ENCODE measurements around the gene MICA. TPM values are rescaled to one million over a fixed set of nuclear protein-coding genes. Genes with fewer than 3 reads are reported as not detected.
A peak's percentile ranks its signal among the peaks of the same experiment; 100 is the strongest.
"Not testable (repeated sequence)": the region's sequence is repeated elsewhere in the genome, so short reads cannot be mapped to it uniquely, and the experiment has no call there.

The MICA gene
- polyA plus RNA-seq (ENCODE audit: insufficient read depth in 1 of 5, insufficient read length in 5 of 5, low replicate concordance in 1 of 5), result 10 to 100 TPM; 12.8 to 16.5 (median 15.5) TPM
- long read RNA-seq, donor 1, partial matches to known transcripts, result 0 of 2 reads
- long read RNA-seq, donor 1, other reads (novel, unspliced or antisense), result 0 of 2 reads
- long read RNA-seq, donor 2, partial matches to known transcripts, result 0 of 1 reads
- long read RNA-seq, donor 2, other reads (novel, unspliced or antisense), result 0 of 1 reads
- long read RNA-seq, donor 3, result 0 reads
- long read RNA-seq, donor 4, result 0 reads
- long read RNA-seq, donor 5, partial matches to known transcripts, result 0 of 2 reads
- long read RNA-seq, donor 5, other reads (novel, unspliced or antisense), result 0 of 2 reads
- long read RNA-seq, donor 6, partial matches to known transcripts, result 0 of 4 reads
- long read RNA-seq, donor 6, other reads (novel, unspliced or antisense), result 0 of 4 reads
- long read RNA-seq, donor 7, partial matches to known transcripts, result 20 of 21 reads
- long read RNA-seq, donor 7, other reads (novel, unspliced or antisense), result 0 of 21 reads
- long read RNA-seq, donor 8, partial matches to known transcripts, result 0 of 1 reads
- long read RNA-seq, donor 8, other reads (novel, unspliced or antisense), result 0 of 1 reads

GRCh38 chr6:31403283-31404060 lies at the start of gene MICA:
MICA (plus strand) TSS chr6:31403595; CDS start chr6:31403633, 38 bp downstream.
- peak; percentile 75 to 77 for DNase-seq

DNA sequence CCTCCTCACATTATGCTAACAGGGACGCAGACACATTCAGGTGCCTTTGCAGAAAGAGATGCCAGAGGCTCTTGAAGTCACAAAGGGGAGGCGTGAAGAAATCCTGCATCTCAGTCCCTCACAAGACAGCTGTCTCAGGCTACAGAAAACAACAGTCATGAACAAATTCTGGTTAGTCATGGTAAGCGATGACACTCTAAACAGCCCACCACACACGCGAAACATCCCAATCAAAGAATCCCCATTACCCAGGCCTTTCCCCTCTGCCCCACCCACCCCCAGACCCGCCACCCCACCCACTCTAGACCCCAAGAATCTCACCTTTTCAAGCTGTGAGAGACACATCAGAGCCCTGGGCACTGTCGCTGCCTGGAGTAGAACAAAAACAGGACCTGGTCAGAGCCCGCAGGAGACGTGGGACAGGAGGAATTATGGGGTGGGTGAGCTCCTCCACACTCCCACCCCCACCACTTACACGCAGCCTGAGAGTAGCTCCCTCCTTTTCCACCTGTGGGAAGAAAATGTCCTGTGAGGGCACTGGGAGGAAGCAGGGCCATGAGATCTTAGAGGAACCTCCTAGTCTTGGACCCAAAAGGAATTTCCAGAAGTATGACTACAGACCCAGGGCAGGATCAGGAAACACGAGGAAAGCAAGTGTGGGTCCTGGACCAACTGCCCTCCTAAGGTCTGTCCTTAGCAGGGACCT lies 49.1 kb upstream of the MICA start:
- DNase-seq, result no peak

DNA sequence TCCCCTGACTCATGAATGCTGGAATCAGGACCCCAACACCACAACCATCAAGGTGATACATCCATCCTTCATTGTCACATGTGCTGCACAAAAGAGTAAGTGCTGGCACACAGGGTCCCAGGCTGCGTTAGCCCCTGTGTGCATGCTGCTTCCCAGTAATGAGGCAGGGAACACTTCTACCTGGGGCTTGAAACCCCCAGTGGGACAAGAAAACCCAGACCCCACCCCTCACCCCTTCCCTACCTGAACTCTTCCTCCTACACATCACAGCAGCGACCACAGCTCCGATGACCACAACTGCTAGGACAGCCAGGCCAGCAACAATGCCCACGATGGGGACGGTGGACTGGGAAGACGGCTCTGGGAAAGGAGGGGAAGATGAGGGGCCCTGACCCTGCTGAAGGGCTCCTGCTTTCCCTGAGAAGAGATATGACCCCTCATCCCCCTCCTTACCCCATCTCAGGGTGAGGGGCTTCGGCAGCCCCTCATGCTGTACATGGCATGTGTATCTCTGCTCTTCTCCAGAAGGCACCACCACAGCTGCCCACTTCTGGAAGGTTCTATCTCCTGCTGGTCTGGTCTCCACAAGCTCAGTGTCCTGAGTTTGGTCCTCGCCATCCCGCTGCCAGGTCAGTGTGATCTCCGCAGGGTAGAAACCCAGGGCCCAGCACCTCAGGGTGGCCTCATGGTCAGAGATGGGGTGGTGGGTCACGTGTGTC lies 48.4 kb upstream of the MICA start:
- no peak for DNase-seq

- no peak for DNase-seq
These were observed 47.8 kb upstream of the MICA start for GRCh38 chr6:31355583-31355948.

- peak; percentile 35 to 50 for DNase-seq
These were observed 47.0 kb upstream of the MICA start for GRCh38 chr6:31356216-31356945.

DNA sequence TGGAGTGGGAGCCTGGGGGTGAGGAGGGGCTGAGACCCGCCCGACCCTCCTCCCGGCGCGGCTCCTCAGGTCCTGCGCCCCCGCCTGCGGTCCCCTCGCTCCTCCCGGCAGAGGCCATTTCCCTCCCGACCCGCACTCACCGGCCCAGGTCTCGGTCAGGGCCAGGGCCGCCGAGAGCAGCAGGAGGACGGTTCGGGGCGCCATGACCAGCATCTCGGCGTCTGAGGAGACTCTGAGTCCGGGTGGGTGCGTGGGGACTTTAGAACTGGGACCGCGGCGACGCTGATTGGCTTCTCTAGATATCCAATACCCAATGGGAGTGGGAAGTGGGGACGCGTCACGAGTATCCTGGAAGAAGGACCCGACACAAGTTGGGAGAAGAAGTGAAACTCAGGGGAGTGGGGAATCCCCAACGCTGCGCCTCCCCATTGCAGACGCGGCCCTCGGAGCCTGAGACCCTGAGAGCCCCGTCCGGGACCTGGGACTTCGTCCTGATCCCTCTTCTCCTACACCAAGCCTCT lies 46.4 kb upstream of the MICA start, which contains the start of gene HLA-B:
Gene HLA-B, minus strand, starts transcription at position 234 of the 521 bp plus-strand sequence. Its CDS starts 21 bp downstream, at position 213.
- peak; percentile 79 to 80 for DNase-seq

GRCh38 chr6:31357886-31358285 lies 45.5 kb upstream of the MICA start:
- DNase-seq, result no peak

GRCh38 chr6:31358302-31358701 lies 45.1 kb upstream of the MICA start:
- DNase-seq, result no peak

- no peak for DNase-seq
These were observed 43.8 kb upstream of the MICA start for GRCh38 chr6:31359581-31359980.

DNA sequence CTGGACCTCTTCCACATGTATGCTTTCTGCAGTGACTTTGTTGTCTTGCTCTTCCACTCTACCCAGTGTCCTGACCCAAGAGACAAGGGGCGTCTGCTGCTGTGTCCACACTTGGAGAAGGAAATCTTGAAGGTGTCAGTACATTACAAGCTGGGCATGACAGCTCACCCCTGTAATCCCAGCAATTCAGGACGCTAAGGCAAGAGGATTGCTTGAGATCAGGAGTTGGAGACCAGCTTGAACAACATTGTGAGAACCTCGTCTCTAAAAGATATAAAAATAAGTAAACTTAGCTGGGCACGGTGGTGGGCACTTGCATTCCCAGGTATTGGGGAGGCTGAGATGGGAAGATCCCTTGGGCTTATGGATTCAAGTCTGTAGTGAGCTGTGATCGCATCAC lies 40.6 kb upstream of the MICA start:
- DNase-seq, result no peak

DNA sequence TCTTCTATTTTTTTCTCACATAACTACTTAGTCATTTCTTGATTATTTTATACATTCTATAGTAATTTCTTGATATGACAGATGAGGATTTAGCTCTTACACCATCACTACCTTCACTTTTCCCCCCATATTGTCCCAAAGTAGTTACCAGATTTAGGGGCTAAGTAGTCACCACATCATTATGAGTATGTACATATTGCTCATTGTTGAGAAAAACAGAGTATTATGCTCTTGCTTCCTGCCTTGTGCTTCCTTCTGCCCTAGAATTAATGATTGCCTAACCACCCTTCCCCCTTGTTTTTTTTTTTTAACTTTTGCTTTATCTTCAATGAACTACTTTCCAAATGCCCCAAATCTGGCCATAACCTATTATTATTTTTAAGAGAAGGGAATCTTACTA lies 39.6 kb upstream of the MICA start:
- no peak for DNase-seq

DNA sequence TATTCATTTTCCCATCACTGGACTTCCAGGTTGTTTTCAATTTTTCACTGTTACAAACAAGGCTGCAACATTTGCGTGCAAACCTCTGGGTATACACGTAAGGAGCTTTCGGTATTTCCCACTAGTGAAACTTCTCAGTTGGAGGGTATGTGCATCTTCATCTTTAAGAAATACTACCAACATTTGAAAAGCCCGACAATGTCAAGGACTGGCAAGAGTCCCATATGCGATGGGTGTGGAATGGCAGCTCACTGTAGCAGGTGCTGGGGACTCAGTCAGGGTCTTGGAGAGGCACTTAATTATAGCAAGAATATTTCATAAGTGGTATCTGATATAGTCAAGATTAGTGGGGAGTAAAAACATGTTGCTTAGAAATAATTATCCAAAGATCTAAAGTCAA lies 37.5 kb upstream of the MICA start:
- DNase-seq, result no peak

DNA sequence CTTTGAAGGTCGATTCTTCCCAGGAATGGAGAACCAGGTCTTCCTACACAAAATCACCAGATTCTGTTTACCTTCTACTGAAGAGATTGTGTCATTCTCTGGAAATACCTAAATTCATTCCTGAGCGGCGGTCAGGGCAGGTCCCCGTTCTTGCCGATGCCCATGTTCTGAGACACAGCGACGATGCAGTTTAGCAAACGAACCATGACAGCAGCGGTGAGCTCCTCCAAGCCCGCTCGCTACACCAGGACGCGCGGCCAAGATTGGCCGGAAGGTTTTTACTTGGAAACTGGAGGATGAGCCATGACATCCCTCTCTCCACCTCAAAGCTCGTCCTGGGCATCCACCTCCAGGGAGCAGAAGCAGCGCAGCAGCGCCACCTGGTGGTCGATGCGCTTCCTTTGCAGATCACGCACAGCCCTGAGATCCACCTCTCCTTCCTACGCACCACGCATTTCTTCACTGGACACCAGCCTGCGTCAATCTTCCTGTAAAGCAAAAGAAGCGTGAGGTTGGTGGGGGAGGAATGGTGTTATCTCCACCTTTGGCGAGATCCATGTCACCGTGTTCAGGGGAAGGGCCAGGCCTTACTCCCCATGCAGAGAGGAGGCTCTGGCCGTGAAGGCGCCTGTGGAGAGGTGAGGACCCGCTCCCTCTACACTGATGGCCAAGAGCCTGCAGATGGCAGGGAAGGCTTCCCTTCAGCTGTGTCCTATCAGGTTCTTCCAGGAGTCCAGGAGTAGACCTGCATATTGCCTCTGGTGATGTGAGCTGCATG lies 36.5 kb upstream of the MICA start:
- peak; percentile 78 to 83 for DNase-seq

GRCh38 chr6:31368461-31368860 lies 34.9 kb upstream of the MICA start:
- no peak for DNase-seq

DNA sequence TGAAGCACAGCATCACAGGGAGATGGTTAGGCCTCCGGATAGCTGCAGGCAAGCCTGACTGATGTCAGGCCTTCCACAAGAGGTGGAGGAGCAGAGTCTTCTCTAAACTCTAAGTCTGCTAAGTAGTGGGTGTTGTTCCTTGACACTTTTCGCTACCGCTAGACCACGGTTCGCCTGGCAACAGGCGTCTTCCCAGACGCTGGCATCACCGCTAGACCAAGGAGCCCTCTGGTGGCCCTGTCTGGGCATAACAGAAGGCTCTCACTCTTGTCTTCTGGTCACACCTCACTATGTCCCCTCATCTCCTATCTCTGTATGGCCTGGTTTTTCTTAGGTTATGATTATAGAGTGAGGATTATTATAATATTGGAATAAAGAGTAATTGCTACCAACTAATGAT lies 29.3 kb upstream of the MICA start:
- DNase-seq, result not testable (repeated sequence)

DNA sequence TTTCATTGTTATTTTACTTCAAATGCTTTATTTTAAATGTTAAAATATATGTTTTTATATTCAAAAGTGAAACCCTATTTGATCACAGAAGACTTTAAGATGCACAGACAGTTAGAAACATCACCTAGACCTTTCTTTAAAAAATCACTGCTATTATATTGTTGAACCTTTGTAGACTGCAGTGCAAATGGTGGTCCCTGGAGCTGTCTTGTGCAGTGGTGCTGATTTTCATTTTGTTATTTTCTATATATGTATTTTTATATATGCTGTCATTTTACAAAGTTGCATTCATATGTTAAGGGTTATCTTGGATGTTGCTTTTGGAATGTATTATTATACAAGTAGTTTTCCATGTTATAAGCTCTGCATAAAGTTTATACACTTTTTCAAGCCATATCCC lies 27.7 kb upstream of the MICA start:
- DNase-seq, result no peak

DNA sequence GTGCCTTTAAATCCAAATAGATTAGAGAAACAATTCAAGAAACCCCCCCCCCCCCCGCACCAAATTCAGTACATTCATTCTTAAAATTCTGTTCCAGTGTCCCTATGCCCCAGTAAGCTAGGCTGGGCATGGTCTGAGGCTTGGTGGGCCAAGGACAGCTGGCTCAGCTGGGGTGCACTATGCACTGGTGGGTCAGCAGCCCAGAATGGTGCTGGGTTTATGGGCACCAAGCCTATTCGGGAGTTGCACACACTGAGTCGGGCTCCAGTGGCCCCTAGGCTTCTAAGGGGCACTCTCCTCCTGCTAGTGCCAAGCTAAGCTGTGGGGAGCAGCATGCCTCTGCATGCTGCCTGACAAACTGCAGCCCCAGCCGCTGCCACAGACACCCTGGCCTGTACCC lies 26.4 kb upstream of the MICA start:
- no peak for DNase-seq

DNA sequence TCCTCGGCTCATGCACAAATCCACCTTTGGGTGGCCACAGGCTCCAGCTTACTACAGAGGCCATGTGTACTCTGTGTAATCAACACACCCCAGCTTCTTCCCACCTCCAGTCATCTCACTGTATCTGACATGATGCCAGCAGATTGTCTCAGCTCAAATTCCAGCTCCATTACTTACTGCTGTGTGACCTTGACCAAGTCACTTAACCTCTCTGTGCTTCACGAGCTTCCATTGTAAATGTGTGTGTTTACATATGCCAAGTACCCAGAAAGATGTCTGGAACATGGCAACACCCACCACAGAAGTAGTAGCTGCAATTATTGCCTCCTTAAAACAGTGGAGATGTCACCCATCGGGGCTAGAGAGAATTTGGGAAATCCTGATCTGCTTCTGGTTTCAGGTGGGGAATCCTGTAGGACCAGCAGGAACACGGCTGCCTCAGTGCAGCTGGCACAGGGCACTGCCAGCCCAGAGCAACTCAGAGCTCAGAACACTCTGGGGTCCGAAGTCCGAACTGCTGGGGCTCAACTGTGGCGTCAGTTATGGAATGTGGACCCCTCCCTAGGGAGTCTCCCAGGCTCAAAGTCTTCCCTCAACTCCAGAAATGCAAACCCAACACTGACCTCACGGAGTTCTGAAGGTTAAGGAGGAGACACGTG lies 25.2 kb upstream of the MICA start:
- DNase-seq, result no peak

- DNase-seq, result no peak
These were observed 24.7 kb upstream of the MICA start for GRCh38 chr6:31378721-31379103.

Measured in right lung (tissue), 10 donors.